Fibroblast of mammary gland (primary cell): ENCODE measurements around the gene CEP97.
"Not testable (repeated sequence)": the region's sequence is repeated elsewhere in the genome, so short reads cannot be mapped to it uniquely, and the experiment has no call there.

ENCODE experiments used
- DNase-seq: peaks from one replicate; pipeline ENCODE4 v3.0.0-alpha.2; 2010; ENCODE audit warnings: low read depth
- H3K4me3 ChIP-seq: 2 replicates; pipeline ENCODE4 v1.5.1; 2011; ENCODE audit warnings: low read depth, mild to moderate bottlenecking, low read length, moderate library complexity; ENCODE audit not compliant: control insufficient read depth
- CTCF ChIP-seq: conservative IDR thresholded peaks from 2 replicates; pipeline ENCODE4 v1.5.1; 2011; ENCODE audit warnings: low read depth, low read length, inconsistent platforms; ENCODE audit not compliant: control insufficient read depth, insufficient read depth

CEP97 gene

DNA sequence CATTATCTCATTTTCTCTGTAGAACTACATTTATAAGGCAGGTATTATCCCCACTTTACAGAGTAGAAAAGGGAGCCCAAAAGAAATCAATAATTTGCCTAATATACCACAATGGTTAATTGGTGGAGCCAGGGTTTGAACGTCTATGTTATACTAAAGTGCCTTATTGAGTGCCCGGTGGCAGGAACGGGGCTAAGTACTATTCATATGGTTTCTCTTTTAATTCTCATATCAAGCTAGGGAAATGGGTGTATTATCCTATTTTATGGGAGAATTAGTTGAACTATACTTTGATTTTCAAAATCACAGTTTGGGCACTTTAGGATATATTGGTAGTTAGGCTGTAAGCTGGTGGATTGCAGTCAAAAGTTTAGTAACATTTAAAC is 1.5 kb downstream of the CEP97 start:
- TF ChIP-seq CTCF, result no peak
- DNase-seq, result no peak
- peak overlapping the region; percentile 94 for H3K4me3 ChIP-seq

DNA sequence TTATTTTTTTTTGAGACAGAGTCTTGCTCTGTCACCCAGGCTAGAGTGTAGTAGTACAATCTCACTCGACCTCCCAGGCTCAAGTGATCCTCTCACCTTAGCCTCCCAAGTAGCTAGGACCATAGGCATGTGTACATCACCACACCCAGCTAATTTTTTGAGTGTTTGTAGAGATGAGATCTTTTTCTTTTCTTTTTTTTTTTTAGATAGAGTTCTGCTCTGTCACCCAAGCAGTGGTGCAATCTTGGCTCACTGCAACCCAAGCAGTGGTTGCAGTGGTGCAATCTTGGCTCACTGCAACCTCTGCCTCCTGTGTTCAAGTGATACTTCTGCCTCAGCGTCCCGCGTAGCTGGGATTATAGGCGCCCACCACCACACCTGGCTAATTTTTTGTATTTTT is 5.2 kb downstream of the CEP97 start:
- no peak for DNase-seq
- H3K4me3 ChIP-seq, result no peak overlapping the region
- no peak for TF ChIP-seq CTCF

- no peak for TF ChIP-seq CTCF
- H3K4me3 ChIP-seq, result no peak overlapping the region
- DNase-seq, result no peak
These were observed 6.4 kb downstream of the CEP97 start for GRCh38 chr3:101730839-101731238.

- TF ChIP-seq CTCF, result no peak
- no peak for DNase-seq
- H3K4me3 ChIP-seq, result no peak overlapping the region
These were observed 7.8 kb downstream of the CEP97 start for GRCh38 chr3:101732240-101732641.

DNA sequence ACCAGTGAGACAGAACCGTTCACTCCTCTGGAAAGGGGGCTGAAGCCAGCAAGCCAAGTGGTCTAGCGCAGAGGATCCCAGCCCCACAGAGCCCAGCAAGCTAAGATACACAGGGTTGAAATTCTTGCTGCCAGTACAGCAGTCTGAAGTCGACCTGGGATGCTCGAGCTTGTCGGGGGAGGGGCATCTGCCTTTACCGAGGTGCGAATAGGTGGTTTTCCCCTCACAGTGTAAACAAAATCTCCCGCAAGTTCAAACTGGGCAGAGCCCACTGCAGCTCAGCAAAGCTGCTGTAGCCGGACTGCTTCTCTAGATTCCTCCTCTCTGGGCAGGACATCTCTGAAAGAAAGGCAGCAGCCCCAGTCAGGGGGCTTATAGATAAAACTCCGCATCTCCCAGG is 11.4 kb downstream of the CEP97 start:
- TF ChIP-seq CTCF, result no peak
- no peak for DNase-seq
- no peak overlapping the region for H3K4me3 ChIP-seq

DNA sequence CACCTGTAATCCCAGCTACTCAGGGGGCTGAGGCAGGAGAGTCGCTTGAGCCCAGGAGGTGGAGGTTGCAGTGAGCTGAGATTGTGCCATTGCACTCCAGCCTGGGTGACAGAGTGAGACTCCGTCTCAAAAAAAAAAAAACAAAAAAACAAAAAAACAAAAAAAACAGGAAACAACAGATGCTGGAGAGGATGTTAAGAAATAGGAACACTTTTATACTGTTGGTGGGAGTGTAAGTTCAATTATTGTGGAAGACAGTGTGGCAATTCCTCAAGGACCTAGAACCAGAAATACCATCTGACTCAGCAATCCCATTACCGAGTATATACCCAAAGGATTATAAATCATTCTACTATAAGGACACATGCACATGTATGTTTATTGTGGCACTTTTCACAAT is 17.5 kb downstream of the CEP97 start:
- DNase-seq, H3K4me3 ChIP-seq: not testable (repeated sequence)

- DNase-seq, result no peak
- no peak for TF ChIP-seq CTCF
- no peak overlapping the region for H3K4me3 ChIP-seq
These were observed 20.4 kb downstream of the CEP97 start for GRCh38 chr3:101744811-101745210.

GRCh38 chr3:101745934-101746333 is 21.5 kb downstream of the CEP97 start:
- H3K4me3 ChIP-seq, DNase-seq: not testable (repeated sequence)

DNA sequence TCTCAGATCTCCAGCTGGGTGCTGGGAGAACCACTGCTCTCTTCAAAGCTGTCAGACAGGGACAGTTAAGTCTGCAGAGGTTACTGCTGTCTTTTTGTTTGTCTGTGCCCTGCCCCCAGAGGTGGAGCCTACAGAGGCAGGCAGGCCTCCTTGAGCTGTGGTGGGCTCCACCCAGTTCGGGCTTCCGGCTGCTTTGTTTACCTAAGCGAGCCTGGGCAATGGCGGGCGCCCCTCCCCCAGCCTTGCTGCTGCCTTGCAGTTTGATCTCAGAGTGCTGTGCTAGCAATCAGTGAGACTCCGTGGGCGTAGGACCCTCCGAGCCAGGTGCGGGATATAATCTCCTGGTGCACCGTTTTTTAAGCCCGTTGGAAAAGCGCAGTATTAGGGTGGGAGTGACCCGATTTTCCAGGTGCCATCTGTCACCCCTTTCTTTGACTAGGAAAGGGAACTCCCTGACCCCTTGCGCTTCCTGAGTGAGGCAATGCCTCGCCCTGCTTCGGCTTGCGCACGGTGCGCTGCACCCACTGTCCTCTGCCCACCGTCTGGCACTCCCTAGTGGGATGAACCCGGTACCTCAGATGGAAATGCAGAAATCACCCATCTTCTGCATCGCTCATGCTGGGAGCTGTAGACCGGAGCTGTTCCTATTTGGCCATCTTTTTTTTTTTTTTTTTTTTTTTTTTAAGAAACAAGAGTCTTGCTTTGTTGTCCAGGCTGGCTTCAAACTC is 29.1 kb downstream of the CEP97 start:
- DNase-seq, result not testable (repeated sequence)

More for the DNA sequence above, 29.1 kb downstream of the CEP97 start:
- not testable (repeated sequence) for H3K4me3 ChIP-seq
